GM18498 (cell line): Measurements from ENCODE around the gene MAEA.

Experiments used
- ATAC-seq: cut with Tn5 transposase; IDR thresholded peaks from one replicate; pipeline ENCODE4 v1.9.1; 2021; ENCODE audit warnings: mild to moderate bottlenecking, moderate library complexity; ENCODE audit not compliant: unreplicated experiment

Gene MAEA

DNA sequence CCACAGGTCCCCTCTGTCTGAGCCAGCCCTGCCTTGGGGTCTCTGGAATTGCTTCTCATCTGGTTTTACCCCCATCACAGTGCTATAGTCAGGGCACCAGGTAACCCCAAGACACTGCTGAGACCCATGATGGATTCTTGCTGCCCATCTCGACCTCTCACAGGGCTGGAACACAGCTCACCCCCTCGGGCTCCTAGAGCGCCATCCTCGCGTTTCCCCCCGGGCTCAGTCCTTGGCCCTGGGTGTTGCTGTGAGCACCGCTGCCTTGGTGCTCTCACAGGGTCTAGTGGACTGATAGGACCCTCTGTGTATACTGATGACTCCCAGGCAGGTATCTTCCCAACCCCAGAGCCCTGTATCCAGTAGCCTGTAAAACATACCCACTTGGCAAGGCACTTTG is 8.8 kb downstream of the MAEA start:
- ATAC-seq, result no peak

GRCh38 chr4:1299301-1299860 is 9.7 kb downstream of the MAEA start:
- no peak for ATAC-seq

- no peak for ATAC-seq
These were observed 11.1 kb downstream of the MAEA start for GRCh38 chr4:1300466-1301455.

DNA sequence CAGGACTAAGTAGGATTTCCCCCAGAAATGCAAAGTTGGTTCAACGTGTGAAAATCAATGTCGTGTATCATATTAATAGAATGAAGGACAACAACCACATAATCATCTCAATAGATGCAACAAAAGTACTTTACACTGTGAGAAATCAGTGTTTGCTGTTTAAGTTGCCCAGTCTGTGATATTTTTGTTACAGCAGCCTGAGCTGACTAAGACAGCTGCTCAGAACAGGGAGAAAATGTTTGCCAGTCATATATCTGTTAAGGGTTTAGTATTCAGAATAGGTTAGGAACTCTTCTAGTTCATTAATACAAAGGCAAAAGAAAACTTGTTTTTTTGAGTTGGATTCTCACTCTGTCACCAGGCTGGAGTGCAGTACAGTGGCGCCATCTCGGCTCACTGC is 12.5 kb downstream of the MAEA start:
- ATAC-seq, result no peak

DNA sequence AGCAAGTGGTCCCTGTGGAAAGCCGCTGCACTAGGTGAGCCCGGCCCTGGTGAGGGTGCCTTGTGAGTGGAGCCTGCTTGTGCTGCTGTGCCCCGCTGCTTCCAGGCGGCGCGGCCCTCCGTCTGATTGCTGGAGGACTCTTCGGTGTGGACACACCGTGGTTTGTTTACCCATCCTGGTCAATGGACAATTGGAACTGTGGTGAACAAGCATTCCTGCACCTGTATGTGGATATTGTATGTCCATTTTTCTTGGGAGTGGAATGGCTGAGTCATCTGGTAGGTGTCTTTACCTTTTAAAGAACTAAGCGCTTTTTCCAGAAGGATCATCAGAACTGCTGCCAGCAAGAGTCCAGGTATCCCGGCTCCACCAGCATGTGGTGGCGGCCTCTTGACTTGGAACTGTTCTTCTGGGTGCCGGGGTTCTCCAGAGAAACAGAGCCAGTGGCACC is 15.6 kb downstream of the MAEA start:
- ATAC-seq, result no peak

GRCh38 chr4:1305781-1306455 is 16.2 kb downstream of the MAEA start:
- no peak for ATAC-seq

GRCh38 chr4:1307951-1308735 is 18.5 kb downstream of the MAEA start:
- no peak for ATAC-seq

DNA sequence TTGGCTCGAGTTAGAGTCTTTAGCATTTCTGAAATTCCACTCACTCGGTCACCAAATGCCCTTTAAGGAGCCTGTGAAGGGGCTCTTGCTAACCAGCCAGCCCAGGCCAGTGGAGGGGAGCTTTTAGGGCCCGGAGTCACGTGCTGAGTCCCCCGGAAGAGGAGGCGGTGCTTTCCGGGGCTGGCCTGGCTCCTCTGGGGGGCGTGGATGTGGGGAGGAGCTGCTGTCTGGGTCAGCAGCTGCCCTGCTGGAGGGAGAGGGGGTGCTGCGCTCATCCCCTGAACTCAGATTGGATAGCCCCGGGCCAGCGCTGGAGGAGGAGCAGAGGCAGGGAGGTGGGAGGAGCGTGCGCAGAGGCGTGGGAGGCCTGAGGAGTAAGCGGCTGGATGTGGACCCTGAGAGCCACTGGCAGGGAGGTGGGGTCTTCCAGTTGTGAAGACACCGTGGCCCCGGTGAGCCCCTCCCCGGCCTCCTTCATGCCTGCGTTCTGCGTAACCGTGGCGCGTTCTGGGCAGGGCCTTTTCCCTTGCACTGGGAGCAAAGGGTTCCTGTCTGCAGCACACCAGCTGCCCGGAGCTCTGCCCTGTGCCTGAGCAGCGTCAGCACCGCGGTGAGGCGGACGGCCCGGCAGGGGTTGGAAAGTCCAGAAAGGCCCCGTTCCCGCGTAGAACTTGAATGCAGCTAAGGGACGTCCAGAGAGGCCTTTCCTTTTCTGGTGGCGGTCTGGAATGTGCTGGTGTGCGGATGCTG is 19.7 kb downstream of the MAEA start:
- no peak for ATAC-seq

GRCh38 chr4:1310031-1310795 is 20.5 kb downstream of the MAEA start:
- no peak for ATAC-seq

- no peak for ATAC-seq
These were observed 21.3 kb downstream of the MAEA start for GRCh38 chr4:1310796-1311631.

DNA sequence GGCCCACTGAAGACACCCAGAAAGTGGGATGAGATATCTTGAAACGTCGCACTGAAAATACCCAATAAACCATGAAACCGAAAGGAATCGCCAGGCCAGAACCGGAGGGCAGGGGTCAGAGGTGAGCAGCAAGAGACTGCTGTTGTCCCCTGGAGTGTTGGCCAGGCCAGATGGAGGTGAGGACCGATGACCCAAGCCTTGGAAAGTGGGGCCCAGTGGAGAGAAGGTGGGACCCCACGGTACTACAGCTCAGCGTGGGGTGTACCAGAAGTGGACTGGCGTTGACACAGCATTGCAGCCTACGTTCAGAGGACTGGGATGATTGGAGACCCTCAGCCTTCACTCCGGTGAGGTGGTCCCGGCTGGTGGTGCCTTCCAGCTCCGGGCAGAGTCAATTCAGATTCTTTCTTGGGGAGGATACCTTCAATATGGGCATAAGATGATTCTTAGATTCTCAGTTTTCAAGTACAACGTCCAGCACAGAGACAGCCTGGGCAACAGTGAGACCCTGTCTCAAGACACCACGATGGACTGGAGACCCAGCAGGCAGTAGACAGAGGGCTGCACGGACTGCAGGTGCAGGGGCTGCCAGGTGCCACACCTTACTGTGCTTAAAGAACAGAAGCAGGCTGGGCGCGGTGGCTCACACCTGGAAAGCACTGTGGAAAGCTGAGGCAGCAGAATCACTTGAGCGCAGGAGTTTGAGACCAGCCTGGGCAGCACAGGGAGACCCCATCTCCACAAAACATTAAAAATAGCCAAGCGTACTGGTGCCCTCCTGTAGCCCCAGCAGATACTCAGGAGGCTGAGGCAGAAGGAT is 23.3 kb downstream of the MAEA start:
- no peak for ATAC-seq

DNA sequence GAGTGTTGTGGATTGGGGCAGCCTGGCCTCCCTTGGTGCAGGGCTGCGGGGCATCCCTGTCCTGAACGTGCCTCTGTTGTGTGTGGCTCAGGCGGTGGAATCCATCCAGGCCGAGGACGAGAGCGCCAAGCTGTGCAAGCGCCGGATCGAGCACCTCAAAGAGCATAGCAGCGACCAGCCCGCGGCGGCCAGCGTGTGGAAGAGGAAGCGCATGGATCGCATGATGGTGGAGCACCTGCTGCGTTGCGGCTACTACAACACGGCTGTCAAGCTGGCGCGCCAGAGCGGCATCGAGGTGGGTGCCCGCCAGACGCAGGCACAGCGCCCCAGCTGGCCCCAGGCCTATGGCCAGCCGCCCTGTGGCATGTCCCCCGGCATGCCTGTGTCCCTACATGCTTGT is 25.6 kb downstream of the MAEA start:
- no peak for ATAC-seq

GRCh38 chr4:1315836-1316536 is 26.3 kb downstream of the MAEA start:
- no peak for ATAC-seq

DNA sequence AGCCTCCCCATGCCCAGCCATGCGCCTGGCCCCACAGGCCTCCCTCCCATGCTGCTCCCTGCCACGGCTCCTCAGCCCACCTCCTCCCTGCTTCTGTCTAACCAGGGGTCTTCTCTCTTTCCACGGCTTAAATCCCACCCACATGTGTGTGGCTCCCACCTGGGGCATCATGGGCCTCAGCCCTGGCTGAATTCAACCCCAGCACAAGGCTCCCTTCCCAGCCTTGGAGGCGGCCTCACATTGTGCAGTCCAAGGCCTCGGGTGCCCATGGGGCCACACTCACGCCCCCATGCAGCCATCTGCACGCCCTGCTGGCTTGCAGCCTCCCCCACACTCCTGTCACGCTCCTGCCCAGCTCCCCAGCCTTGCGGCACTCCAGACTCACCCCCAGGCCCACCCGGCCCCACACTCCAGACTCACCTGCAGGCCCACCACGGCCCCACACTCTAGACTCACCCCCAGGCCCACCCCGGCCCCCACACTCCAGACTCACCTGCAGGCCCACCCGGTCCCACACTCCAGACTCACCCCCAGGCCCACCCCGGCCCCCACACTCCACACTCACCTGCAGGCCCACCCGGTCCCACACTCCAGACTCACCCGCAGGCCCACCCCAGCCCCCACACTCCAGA is 27.0 kb downstream of the MAEA start:
- ATAC-seq, result no peak

DNA sequence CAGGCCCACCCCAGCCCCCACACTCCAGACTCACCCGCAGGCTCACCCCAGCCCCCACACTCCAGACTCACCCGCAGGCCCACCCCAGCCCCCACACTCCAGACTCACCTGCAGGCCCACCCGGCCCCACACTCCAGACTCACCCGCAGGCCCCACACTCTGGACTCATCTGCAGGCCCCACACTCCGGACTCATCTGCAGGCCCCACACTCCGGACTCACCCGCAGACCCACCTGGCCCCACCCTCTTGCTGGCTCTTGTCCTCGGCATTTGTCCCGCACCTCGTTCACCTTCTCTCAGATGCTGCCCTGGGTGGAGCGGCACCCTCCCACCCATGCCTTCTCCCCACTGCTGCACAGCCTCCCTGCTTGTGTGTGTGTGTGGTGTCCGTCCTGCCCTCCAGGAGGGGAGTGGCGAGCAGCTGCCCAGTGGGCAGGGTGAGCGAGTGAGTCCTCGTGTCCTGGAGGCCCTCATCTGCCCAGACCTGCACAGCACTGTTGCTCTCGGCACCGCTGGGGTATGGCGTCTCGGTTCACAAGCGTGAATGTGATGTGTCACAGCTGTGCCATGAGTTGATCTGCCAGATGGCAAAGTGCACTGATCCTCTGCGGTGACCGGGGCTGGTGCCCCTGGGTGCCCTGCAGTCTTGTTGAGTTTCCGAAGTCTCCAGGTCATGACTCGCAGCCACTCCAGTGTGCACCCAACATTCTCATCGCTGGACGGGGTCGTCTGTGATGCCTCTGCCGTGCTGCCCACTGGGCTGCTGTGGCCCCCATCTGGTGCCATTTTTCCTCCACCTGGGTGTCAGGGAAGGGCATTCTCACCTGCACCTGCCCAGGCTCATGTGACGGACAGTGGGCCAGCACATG is 27.7 kb downstream of the MAEA start:
- no peak for ATAC-seq

DNA sequence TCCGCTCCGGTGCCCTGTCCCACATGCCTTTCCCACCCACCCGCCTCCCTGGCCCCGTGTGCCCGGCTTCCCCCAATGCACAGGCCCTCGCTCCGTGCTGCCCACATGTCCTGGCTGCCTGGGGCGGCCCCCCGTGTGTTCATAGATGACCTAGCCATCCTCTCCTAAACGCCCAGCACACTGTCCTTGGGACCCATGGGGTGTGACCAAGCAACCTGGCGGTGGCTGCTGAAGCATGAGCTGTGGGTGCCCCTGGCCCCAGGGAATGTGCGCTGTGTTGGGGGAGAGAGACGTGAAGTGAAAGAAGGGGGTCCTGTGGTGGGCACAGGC is 28.3 kb downstream of the MAEA start:
- ATAC-seq, result no peak
